Fibroblast of skin of abdomen (primary cell): Measurements from ENCODE around the gene TXNDC11.
A peak's percentile ranks its signal among the peaks of the same experiment; 100 is the strongest.

Experiments
- DNase-seq: peaks from one replicate; pipeline ENCODE4 v3.0.0-alpha.2; 2013

Gene TXNDC11

GRCh38 chr16:11755022-11755760 is 12.5 kb upstream of the TXNDC11 start:
- DNase-seq = no peak

DNA sequence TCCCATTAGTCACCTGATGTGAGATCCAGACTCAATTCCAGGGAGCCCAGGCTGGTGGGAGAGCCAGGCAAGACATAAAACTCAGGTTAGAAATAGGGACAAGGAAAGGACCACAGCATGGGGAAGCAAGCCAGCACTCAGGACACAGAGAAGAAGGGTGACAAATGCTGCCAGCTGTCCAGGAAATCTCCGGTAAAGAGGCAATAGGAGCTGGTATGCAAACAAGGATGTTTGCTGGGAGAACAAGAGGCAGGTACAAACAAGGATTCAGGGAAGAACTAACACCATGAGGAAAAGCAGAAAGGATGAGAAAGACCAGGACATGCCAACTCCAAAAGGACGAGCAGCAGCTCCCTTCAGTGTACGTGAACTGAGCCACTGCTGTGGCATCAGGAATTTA is 10.2 kb upstream of the TXNDC11 start:
- no peak for DNase-seq

DNA sequence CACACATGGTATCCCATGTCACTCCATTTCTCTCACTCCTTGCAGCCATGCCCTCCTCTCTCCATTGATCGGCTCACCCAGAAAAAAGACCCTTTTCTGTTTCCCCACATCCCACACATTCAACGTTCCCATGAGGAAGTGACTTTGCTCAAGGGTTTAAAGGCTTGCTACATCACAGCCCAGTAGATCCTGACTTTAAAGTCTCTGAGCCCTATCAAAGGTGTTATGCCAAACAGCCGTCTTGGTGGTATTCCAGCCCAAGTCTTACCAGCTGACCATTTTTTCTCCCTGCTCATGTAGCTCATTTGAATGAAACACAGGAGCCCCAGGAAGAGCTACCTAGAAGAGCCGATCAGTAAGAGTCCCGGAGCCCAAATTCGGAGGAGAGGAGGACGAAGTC is 7.4 kb upstream of the TXNDC11 start:
- no peak for DNase-seq

- DNase-seq = no peak
Measured at GRCh38 chr16:11748404-11749254, 6.0 kb upstream of the TXNDC11 start.

DNA sequence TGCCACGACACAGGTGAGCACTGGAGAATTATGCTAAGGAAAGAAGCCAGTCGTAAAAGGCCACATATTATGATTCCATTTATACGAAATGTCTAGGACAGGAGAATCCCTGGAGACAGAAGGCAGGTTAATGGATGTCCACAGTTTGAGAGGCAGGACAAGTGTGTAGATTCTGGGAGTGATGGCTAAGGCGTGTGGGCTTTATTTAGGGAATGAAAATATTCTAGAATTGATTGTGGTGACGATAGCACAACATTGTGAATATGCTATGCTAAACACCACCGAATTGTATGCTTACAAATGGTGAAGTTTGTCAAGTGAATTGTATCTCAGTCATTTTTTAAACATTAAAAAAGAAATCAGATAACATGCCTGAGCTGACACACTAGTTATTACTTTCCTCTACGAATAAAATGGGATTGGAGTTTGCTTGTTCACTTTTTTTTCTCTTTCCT is 5.3 kb upstream of the TXNDC11 start:
- no peak for DNase-seq

GRCh38 chr16:11744075-11744470 is 1.4 kb upstream of the TXNDC11 start:
- DNase-seq = no peak

- DNase-seq = peak; percentile 32
Measured at GRCh38 chr16:11743308-11744074, 834 bp upstream of the TXNDC11 start.

DNA sequence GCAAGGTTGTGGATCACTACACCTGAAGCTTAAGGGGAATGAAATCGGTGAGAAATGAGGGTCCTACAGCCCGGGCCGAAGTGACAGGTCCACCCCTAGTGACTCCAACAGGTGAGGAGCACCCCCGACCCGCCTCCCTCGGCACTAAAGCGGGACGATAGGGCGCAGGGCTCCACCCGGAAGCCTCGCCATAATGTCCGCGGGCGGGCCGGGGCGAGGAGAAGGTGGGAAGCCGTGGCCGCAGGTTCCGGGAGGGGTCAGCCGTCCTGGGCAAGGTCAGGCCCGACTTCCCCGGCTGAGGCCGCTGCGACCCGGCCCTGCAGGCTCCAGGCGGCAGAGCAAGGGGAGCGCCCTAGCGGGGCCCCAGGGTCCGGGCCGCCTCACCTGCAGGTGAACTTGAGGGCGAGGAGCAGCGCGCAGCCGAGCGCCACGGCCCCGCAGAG is 543 bp downstream of the TXNDC11 start:
- DNase-seq = peak; percentile 3

DNA sequence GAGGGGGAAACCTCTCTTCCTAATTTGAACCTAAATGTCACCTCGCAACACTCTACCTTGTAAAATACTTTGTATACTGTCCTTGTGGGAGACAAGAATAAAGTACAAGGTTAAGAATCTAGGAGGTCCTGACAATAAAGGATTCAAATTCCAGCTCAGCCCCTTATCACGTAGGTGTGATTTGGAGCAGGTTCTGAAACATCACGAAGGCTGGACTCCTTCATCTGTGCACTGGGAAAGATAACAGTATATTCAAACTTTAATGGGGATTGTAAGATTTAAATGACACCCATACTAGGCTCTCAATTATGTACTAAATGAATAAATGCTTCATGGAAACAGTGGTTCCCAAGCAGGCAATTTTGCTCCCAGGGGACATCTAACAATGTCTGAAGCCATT is 2.1 kb downstream of the TXNDC11 start:
- no peak for DNase-seq

- DNase-seq = no peak
Measured at GRCh38 chr16:11738742-11739544, 3.7 kb downstream of the TXNDC11 start.

- no peak for DNase-seq
Measured at GRCh38 chr16:11737713-11738112, 4.9 kb downstream of the TXNDC11 start.

DNA sequence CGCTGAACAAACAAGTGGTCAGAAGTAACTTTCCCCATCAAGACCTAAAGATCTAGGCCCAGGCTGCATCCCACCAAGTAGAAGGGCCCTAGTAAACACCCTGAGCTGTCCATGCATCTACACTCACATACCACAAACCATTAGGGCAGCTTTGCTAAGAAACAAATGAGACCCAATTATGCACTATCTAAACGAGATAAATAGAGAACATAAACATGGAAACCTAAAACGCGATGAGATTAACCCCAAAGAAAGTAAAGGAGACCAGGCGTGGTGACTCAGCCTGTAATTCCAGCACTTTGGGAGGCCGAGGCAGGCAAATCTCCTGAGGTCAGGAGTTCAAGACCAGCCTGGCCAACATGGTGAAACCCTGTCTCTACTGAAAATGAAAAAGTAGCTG is 5.8 kb downstream of the TXNDC11 start:
- no peak for DNase-seq

DNA sequence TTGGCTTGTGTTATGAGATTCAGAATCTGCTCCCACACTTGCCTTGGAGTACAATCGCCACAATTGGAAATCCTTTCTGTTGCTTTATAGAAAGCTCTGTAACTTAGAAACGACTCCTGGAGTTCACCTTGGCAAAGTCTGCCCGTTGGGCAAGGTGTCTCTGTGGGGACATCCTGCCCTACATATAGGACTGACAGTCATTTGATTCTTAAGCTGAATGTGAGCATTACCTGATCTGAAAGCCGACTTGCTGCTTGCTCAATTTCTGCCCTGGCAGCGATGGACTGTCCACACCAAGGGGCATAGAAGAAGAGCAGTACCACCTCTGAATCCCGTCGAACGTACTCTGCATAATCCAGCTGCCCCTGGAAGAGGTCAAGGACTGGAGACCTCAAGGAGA is 6.9 kb downstream of the TXNDC11 start:
- DNase-seq = no peak

- no peak for DNase-seq
Measured at GRCh38 chr16:11734653-11735043, 8.0 kb downstream of the TXNDC11 start.

DNA sequence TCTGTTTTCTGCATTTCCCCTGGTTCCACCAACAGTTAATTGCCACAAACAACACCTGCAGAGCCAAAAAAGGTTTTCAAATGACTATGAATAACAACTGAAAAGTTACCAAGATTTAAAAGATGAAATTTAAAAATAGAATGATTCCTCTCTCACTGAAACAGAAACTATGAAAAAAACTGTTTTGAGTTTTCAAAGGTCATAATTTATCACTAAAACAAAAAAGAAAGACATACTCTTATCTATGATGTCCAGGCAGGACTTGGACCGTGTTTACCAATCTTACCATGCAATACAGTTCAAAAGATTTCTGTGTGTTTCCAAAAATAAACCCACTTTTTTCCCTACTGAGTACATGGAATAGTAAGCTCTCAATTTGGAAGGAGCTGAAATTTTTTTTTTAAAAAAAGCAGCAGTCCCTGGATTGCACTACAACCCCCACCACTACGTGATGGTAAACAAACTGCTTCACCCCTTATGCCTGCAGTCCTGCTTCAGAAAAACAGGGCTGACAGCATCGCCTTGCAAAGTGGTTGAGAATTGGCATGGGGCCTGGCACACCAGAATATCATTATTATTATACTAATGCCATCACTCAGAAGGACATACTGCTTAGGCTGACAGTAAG is 8.5 kb downstream of the TXNDC11 start:
- no peak for DNase-seq

GRCh38 chr16:11731222-11731621 is 11.4 kb downstream of the TXNDC11 start:
- no peak for DNase-seq

GRCh38 chr16:11729787-11730186 is 12.9 kb downstream of the TXNDC11 start:
- DNase-seq = no peak

DNA sequence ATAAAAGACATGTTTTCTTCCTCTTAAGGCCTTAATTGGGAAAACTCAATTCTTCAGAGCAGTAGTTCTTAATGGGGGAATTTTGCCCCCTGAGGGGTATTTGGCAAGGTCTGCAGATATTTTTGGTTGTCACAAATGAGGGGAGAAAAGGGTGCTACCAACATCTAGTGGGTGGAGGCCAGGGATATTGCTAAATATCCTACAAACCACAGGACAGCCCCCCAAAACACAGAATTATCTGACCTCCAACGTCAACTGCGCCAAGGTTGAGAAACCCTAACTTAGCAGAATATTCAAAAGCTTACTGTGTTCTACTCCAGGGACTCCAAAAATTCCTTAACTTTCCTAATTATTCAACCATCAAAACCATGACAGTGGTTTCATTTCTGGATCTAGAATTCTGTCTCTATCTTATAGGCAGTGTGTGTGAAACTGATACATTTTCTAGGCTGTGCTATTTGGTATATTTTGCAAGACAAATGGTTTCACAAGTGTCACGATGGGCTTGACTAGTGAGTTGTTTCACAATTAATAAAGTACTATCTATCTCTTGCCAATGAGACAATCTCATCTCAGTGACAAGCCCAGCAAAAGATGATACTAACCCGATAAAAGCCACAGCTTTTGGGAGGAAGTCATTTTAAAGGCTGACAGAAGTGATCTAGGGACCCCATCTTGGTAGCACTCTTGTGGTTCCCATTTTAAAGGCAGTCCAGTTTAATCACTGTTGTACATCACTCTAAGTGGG is 14.7 kb downstream of the TXNDC11 start:
- no peak for DNase-seq

- no peak for DNase-seq
Measured at GRCh38 chr16:11726008-11726407, 16.6 kb downstream of the TXNDC11 start.

DNA sequence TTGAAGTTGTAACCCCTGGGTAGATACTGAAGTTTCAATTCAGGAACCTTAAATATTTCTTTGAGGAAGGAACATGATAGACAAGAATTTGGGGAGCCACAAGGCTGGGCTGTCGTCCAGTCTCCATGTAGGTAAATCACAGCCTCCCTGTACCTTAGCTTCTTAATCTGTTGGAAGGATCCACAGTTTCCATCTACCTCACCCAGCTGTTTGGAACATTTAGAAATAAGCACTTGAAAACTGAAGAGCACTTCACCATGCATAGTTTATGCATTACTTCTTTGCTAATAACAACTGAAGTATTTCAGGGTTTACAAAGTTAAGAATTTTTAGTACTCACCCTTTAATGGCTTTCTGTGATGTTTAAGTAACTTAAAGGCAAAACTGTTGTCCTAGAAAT is 17.2 kb downstream of the TXNDC11 start:
- no peak for DNase-seq

- DNase-seq = no peak
Measured at GRCh38 chr16:11722468-11722808, 20.2 kb downstream of the TXNDC11 start.
